ENCODE data around the gene VGLL4. TPM values are rescaled to one million over a fixed set of nuclear protein-coding genes. Genes with fewer than 3 reads are reported as not detected.
A peak's percentile ranks its signal among the peaks of the same experiment; 100 is the strongest.

The VGLL4 gene
- total RNA-seq, 1 experiment from 2014 or later = 43.0 TPM

- H3K9me3 Mint-ChIP-seq = no peaks in the 10 kb centered on the region
- TF ChIP-seq ZNF219 (CRISPR knock-in tag; IDR thresholded peaks at IDR 0.05; ENCODE audit: borderline replicate concordance) = no peak
- no peak for TF ChIP-seq NR1H2 (CRISPR knock-in tag; IDR thresholded peaks at IDR 0.05)
- TF ChIP-seq SP1 (CRISPR knock-in tag; conservative IDR thresholded peaks at IDR 0.05) = no peak
- TF ChIP-seq PRDM15 (CRISPR knock-in tag; IDR thresholded peaks at IDR 0.05) = no peak
- TF ChIP-seq ELF4 (CRISPR knock-in tag; IDR thresholded peaks at IDR 0.05; ENCODE audit: low read depth) = no peak
- TF ChIP-seq NR2C2 (CRISPR knock-in tag; IDR thresholded peaks at IDR 0.05) = no peak
- TF ChIP-seq MLX (CRISPR knock-in tag; IDR thresholded peaks at IDR 0.05) = no peak
- TF ChIP-seq ZNF281 (CRISPR knock-in tag; IDR thresholded peaks at IDR 0.05) = no peak
- no peak for TF ChIP-seq PREB (CRISPR knock-in tag; IDR thresholded peaks at IDR 0.05; ENCODE audit: borderline replicate concordance)
- no peak for TF ChIP-seq E2F4 (CRISPR knock-in tag; IDR thresholded peaks at IDR 0.05; ENCODE audit: borderline replicate concordance, low read depth)
- TF ChIP-seq USF1 (CRISPR knock-in tag; IDR thresholded peaks at IDR 0.05) = no peak
- no peak for TF ChIP-seq SMAD4 (CRISPR knock-in tag; IDR thresholded peaks at IDR 0.05)
- no peak for TF ChIP-seq NFATC4 (CRISPR knock-in tag; IDR thresholded peaks at IDR 0.05)
- ChIA-PET POLR2A (no interaction called here), CTCF (interaction anchor here (0.6 kb wide), 1 partner anchor 120 kb away, joined by 3 read pairs; no protein-coding TSS in a partner anchor)
- H3K4me1 Mint-ChIP-seq = peaks cover 48% of the 10 kb centered on the region
- no peaks in the 10 kb centered on the region for H3K27me3 Mint-ChIP-seq (ENCODE audit: low read depth)
- no peak overlapping the region for H3K4me3 Mint-ChIP-seq
- peak overlapping the region; percentile 37; the same call in 1 of the 2 replicates for H3K27ac Mint-ChIP-seq
- ATAC-seq (peak; percentile 64), DNase-seq (ENCODE audit: low spot score) (no peak)
- H3K36me3 Mint-ChIP-seq = no peaks in the 10 kb centered on the region
Measured at GRCh38 chr3:11653298-11654055, 9.8 kb upstream of the VGLL4 start.

GRCh38 chr3:11651900-11652299, 8.2 kb upstream of the VGLL4 start:
- ChIA-PET POLR2A (interaction anchor here (0.6 kb wide), 1 partner anchor 707 kb away, joined by 3 read pairs; no protein-coding TSS in a partner anchor), CTCF (interaction anchor here (0.9 to 2.3 kb wide), 10 partner anchors 10 to 317 kb away, joined by 3 to 21 read pairs (median 4); no protein-coding TSS in a partner anchor)
- H3K9me3 Mint-ChIP-seq = no peaks in the 10 kb centered on the region
- ATAC-seq (no peak), DNase-seq (ENCODE audit: low spot score) (no peak)
- no peaks in the 10 kb centered on the region for H3K27me3 Mint-ChIP-seq (ENCODE audit: low read depth)
- no peak for TF ChIP-seq ZNF396 (CRISPR knock-in tag; IDR thresholded peaks at IDR 0.05; ENCODE audit: borderline replicate concordance)
- no peak overlapping the region for H3K27ac Mint-ChIP-seq
- H3K4me1 Mint-ChIP-seq = peaks cover 48% of the 10 kb centered on the region
- no peak overlapping the region for H3K4me3 Mint-ChIP-seq
- no peaks in the 10 kb centered on the region for H3K36me3 Mint-ChIP-seq

All from WTC11 (cell line).